Naive thymus-derived CD4-positive, alpha-beta T cell (primary cell): ENCODE results near the gene FBN1. TPM values are rescaled to one million over a fixed set of nuclear protein-coding genes. Genes with fewer than 3 reads are reported as not detected.

Experiments used
- ATAC-seq: fragments of 150-1000 bp; cut with Tn5 transposase; 2 replicates; pipeline ENCODE4 v1.10.0; 2021; ENCODE audit warnings: mild to moderate bottlenecking, moderate library complexity
- CTCF ChIA-PET: fragments of 350-600 bp; sonication (Branson Sonifier 250); formaldehyde crosslinking; loops from one replicate; lab custom pipeline; 2021; ENCODE audit warnings: antibody characterized with exemption; lab: Charles Lee
- POLR2A ChIA-PET: fragments of 350-600 bp; sonication (Branson Sonifier 250); formaldehyde crosslinking; loops from one replicate; lab custom pipeline; 2021; ENCODE audit warnings: antibody characterized with exemption, inconsistent platforms; lab: Charles Lee
- DNase-seq, 9 donors: peaks; one replicate each; pipeline versions ENCODE4 v3.0.0 to v3.0.0-alpha.2; 2020 to 2022; ENCODE audit warnings: mixed read lengths in 1 of 9
- H3K27ac ChIP-seq: one replicate; pipeline ENCODE4 v1.7.0; 2013; ENCODE audit warnings: mild to moderate bottlenecking, low read depth, low read length, moderate library complexity
- H3K27me3 ChIP-seq, 2 donors: one replicate each; pipeline ENCODE4 v1.7.0; 2013; ENCODE audit warnings: low read length in 2 of 2, mild to moderate bottlenecking in 2 of 2, moderate library complexity in 2 of 2; ENCODE audit not compliant: control insufficient read depth in 2 of 2, insufficient read depth in 2 of 2
- H3K36me3 ChIP-seq, 3 experiments: 1 replicate in 2 of 3; 2 replicates in 1 of 3; pipeline ENCODE4 v1.7.0; 2013; ENCODE audit warnings: low read length in 3 of 3, mild to moderate bottlenecking in 3 of 3, moderate library complexity in 1 of 3; ENCODE audit not compliant: insufficient read depth in 3 of 3, control insufficient read depth in 2 of 3
- H3K4me1 ChIP-seq, 2 donors: one replicate each; pipeline ENCODE4 v1.7.0; 2013; ENCODE audit warnings: low read length in 2 of 2, mild to moderate bottlenecking in 2 of 2, moderate library complexity in 1 of 2; ENCODE audit not compliant: control insufficient read depth in 2 of 2, insufficient read depth in 2 of 2
- H3K4me3 ChIP-seq: 2 replicates; pipeline ENCODE4 v1.7.0; 2013; ENCODE audit warnings: mild to moderate bottlenecking, low read length
- H3K9me3 ChIP-seq, 3 experiments: 1 replicate in 2 of 3; 2 replicates in 1 of 3; pipeline ENCODE4 v1.7.0; 2013; ENCODE audit warnings: low read length in 3 of 3; ENCODE audit not compliant: control insufficient read depth in 2 of 3
- H3K27ac Mint-ChIP-seq, 9 donors: one replicate each; pipeline ENCODE4 v1.8.0; 2020 to 2022; ENCODE audit warnings: mixed read lengths in 9 of 9, mild to moderate bottlenecking in 8 of 9, moderate library complexity in 5 of 9, inconsistent platforms in 2 of 9
- H3K27me3 Mint-ChIP-seq, 5 donors: one replicate each; pipeline ENCODE4 v1.8.0; 2021 to 2022; ENCODE audit warnings: mixed read lengths in 5 of 5, mild to moderate bottlenecking in 1 of 5
- H3K36me3 Mint-ChIP-seq, 5 donors: one replicate each; pipeline ENCODE4 v1.8.0; 2020 to 2022; ENCODE audit warnings: mixed read lengths in 5 of 5, mild to moderate bottlenecking in 3 of 5, inconsistent platforms in 1 of 5
- H3K4me1 Mint-ChIP-seq, 7 donors: one replicate each; pipeline ENCODE4 v1.8.0; 2020 to 2022; ENCODE audit warnings: mixed read lengths in 7 of 7, mild to moderate bottlenecking in 3 of 7, inconsistent platforms in 1 of 7
- H3K4me3 Mint-ChIP-seq, 10 donors: one replicate each; pipeline ENCODE4 v1.8.0; 2020 to 2022; ENCODE audit warnings: mild to moderate bottlenecking in 10 of 10, mixed read lengths in 10 of 10, moderate library complexity in 6 of 10, inconsistent platforms in 2 of 10
- H3K9me3 Mint-ChIP-seq, 11 donors: one replicate each; pipeline ENCODE4 v1.8.0; 2020 to 2022; ENCODE audit warnings: mixed read lengths in 11 of 11, mild to moderate bottlenecking in 4 of 11, inconsistent platforms in 1 of 11, moderate library complexity in 1 of 11
- intact Hi-C, 2 donors: fragments of 100-400 bp; cut with micrococcal nuclease; formaldehyde crosslinking; loops; one replicate each; pipeline ENCODE4 v1.15.1; 2023
- polyA plus RNA-seq, 2 donors: library from polyadenylated mRNA; unstranded; fragments of 300-500 nt; fragmentation: Illumina TruSeq; gene quantifications; one replicate each; pipeline ENCODE4 v1.2.3, GENCODE V29; 2021
- total RNA-seq, 6 experiments: library from RNA in 5 of 6; stranded (reverse) in 5 of 6; gene quantifications; 1 replicate in 5 of 6; 2 replicates in 1 of 6; pipeline ENCODE4 v1.2.3 and lab custom pipeline; 2021 to 2026

FBN1 gene
- total RNA-seq = 1 to 10 TPM in 1 of 5 experiments, under 1 TPM in 4; 0.27 to 1.3 (median 0.70) TPM
- under 1 TPM in 1 of 2 donors, not detected in 1; 0.03 TPM for polyA plus RNA-seq
- 1.3 reads per million, percentile 2 among the genes with 10 or more reads in this experiment for total RNA-seq (lab: John Stamatoyannopoulos, UW)

DNA sequence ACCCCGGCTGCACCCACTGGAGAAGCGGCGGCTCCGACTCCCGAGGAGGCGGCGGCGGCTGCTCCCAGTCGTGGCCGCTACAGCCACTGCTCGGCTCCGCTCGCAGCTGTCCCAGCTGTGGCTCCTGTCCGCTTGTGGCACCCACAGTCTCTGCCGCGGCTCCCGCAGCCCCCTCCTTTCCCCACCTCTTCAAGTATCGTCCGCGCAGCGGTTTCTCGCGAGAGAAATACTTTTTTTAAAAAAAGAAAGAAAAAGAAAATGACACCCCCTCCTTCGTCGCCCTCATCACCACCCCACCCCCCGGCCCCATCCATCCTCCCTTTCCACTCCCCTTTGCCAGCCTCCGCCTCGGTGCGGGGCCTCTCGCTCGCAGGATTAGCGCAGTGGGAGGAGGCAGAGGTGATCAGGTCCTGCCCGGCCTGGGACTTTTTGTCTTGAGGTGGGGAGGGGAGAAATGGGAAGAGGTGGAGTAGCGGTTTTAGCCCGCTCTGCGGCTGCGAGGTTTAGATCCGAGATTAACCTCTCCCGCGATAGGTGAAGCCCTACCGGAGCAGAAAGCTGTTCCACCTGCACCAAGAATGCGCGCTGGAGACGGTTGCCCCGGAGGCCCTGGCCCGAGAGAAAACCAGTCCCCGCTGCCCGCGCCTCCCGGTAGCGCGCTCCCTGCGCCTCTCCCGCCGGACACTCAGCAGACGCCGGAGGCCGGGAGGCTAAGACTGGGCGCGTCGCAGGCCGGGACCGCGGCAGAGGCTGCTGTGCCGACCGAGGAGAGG is at the start of gene FBN1:
Gene FBN1, minus strand, starts transcription at position 152 of the 773 bp plus-strand sequence. CDS start 940 bp downstream, outside the sequence.
- H3K36me3 ChIP-seq = no peaks in the 10 kb centered on the region
- DNase-seq = peak in 2 of 9 donors; percentile 1 to 36
- ATAC-seq = peak; percentile 42
- Mint-ChIP-seq H3K27ac (no peak within 1 kb of the TSS), H3K4me1 (peaks cover 0 to 8% (median 5%) of the 10 kb centered on the region in 7 donors), H3K27me3 (peaks cover 32 to 67% (median 44%) of the 10 kb centered on the region in 5 donors), H3K36me3 (peaks cover 0 to 3% (median 0%) of the 10 kb centered on the region in 5 donors), H3K4me3 (peak within 1 kb of the TSS in 7 of 10 donors; percentile 9 to 71 (median 41)), H3K9me3 (no peaks in the 10 kb centered on the region)
- ChIA-PET POLR2A (no interaction called here), CTCF (no interaction called here)
- H3K9me3 ChIP-seq = no peaks in the 10 kb centered on the region
- intact Hi-C loops = no loop called here
- no peak within 1 kb of the TSS for H3K4me3 ChIP-seq
- no peaks in the 10 kb centered on the region for H3K4me1 ChIP-seq
- H3K27me3 ChIP-seq = peaks cover 0 to 3% of the 10 kb centered on the region in 2 donors
- H3K27ac ChIP-seq = no peak within 1 kb of the TSS

- no peak overlapping the region for H3K4me3 Mint-ChIP-seq
- H3K4me1 Mint-ChIP-seq = no peaks in the 10 kb centered on the region
- intact Hi-C loops = no loop called here
- ATAC-seq (no peak), DNase-seq (no peak)
- Histone ChIP-seq H3K9me3 (no peaks in the 10 kb centered on the region), H3K27ac (no peak overlapping the region), H3K27me3 (no peaks in the 10 kb centered on the region), H3K36me3 (no peaks in the 10 kb centered on the region), H3K4me3 (no peak overlapping the region), H3K4me1 (no peaks in the 10 kb centered on the region)
- H3K27me3 Mint-ChIP-seq = peaks cover 0 to 7% (median 0%) of the 10 kb centered on the region in 5 donors
- H3K9me3 Mint-ChIP-seq = peaks cover 0 to 7% (median 0%) of the 10 kb centered on the region in 11 donors
- no peaks in the 10 kb centered on the region for H3K36me3 Mint-ChIP-seq
- ChIA-PET CTCF (no interaction called here), POLR2A (no interaction called here)
- no peak overlapping the region for H3K27ac Mint-ChIP-seq
These were observed 48.0 kb upstream of the FBN1 start for GRCh38 chr15:48693484-48693883.

GRCh38 chr15:48688493-48688892 is 43.0 kb upstream of the FBN1 start:
- Mint-ChIP-seq H3K9me3 (peaks cover 0 to 22% (median 6%) of the 10 kb centered on the region in 11 donors), H3K27me3 (peaks cover 0 to 5% (median 0%) of the 10 kb centered on the region in 5 donors), H3K36me3 (peaks cover 0 to 4% (median 0%) of the 10 kb centered on the region in 5 donors), H3K4me1 (no peaks in the 10 kb centered on the region), H3K27ac (no peak overlapping the region), H3K4me3 (no peak overlapping the region)
- Histone ChIP-seq H3K4me1 (no peaks in the 10 kb centered on the region), H3K4me3 (no peak overlapping the region), H3K9me3 (no peaks in the 10 kb centered on the region), H3K36me3 (no peaks in the 10 kb centered on the region), H3K27me3 (no peaks in the 10 kb centered on the region), H3K27ac (no peak overlapping the region)
- no peak for ATAC-seq
- ChIA-PET POLR2A (no interaction called here), CTCF (no interaction called here)
- DNase-seq = no peak
- intact Hi-C loops = no loop called here

DNA sequence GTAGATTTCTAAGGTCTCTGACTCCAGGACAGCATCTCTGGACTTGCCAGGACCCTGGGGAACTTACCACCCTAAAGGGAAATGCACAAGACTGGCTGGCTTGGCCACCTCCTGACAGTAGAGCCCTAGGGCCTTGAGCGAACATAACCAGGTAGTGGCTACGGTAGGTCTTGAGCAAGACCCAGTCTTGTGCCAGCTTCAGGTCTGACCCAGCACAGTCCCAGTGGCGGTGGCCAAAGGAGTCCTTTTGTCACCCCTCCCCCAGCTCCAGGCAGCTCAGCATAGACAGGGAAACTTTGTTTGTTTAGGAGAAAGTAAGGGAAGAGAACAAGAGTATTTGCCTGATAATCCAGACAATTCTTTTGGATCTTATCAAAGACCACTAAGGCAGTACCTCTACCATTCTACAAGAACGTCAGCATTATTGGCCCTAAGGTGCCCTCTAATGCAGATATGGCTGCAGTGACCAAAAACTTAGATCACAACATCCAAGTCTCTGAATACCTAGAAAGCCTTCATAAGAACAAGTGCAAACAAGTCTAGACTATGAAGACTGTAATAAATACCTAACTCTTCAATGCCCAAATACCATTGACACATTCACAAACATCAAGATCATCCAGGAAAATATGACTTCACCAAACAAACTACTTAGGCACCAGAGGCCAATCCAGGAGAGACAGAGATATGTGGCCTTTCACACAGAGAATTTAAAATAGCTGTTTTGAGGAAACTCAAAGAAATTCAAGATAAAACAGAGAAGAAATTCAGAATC is 38.7 kb upstream of the FBN1 start:
- Histone ChIP-seq H3K4me3 (no peak overlapping the region), H3K9me3 (no peaks in the 10 kb centered on the region), H3K36me3 (no peaks in the 10 kb centered on the region), H3K4me1 (no peaks in the 10 kb centered on the region), H3K27ac (no peak overlapping the region), H3K27me3 (no peaks in the 10 kb centered on the region)
- no peak for DNase-seq
- intact Hi-C loops = no loop called here
- H3K36me3 Mint-ChIP-seq = peaks cover 0 to 4% (median 0%) of the 10 kb centered on the region in 5 donors
- POLR2A ChIA-PET = no interaction called here
- no peak for ATAC-seq
- H3K27ac Mint-ChIP-seq = no peak overlapping the region
- peaks cover 0 to 22% (median 6%) of the 10 kb centered on the region in 11 donors for H3K9me3 Mint-ChIP-seq
- H3K27me3 Mint-ChIP-seq = peaks cover 0 to 5% (median 0%) of the 10 kb centered on the region in 5 donors
- H3K4me3 Mint-ChIP-seq = no peak overlapping the region
- CTCF ChIA-PET = no interaction called here
- H3K4me1 Mint-ChIP-seq = no peaks in the 10 kb centered on the region

- no peak overlapping the region for H3K4me3 ChIP-seq
- intact Hi-C loops = no loop called here
- peaks cover 0 to 8% (median 0%) of the 10 kb centered on the region in 5 donors for H3K27me3 Mint-ChIP-seq
- H3K27me3 ChIP-seq = no peaks in the 10 kb centered on the region
- no peak for ATAC-seq
- POLR2A ChIA-PET = no interaction called here
- DNase-seq = no peak
- H3K9me3 ChIP-seq = no peaks in the 10 kb centered on the region
- no peak overlapping the region for H3K27ac Mint-ChIP-seq
- H3K4me1 Mint-ChIP-seq = no peaks in the 10 kb centered on the region
- H3K36me3 Mint-ChIP-seq = peaks cover 0 to 4% (median 0%) of the 10 kb centered on the region in 5 donors
- H3K27ac ChIP-seq = no peak overlapping the region
- H3K9me3 Mint-ChIP-seq = peaks cover 0 to 20% (median 4%) of the 10 kb centered on the region in 11 donors
- no peaks in the 10 kb centered on the region for H3K36me3 ChIP-seq
- H3K4me1 ChIP-seq = no peaks in the 10 kb centered on the region
- CTCF ChIA-PET = no interaction called here
- no peak overlapping the region for H3K4me3 Mint-ChIP-seq
These were observed 37.6 kb upstream of the FBN1 start for GRCh38 chr15:48682942-48683651.

DNA sequence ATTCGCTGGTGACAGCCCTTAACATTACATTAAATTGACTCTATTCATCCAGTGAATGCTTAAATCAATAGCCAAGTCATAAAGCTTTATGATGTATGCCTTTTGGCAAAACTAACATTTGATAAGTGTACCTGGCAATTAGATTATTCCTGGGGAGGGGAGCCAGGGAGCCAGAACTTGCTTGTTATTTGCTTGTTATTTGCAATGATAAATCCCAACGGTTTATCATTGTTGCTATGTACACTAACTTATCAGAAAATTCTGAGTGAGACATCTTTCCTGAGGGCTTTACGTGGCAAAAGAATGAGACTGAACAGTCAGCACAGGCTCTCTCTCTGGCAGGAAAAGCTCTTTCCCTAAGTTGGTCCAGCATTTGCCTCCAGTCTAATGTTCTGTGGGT is 35.8 kb upstream of the FBN1 start:
- ATAC-seq (no peak), DNase-seq (no peak)
- Histone ChIP-seq H3K4me3 (no peak overlapping the region), H3K36me3 (no peaks in the 10 kb centered on the region), H3K4me1 (no peaks in the 10 kb centered on the region), H3K27me3 (no peaks in the 10 kb centered on the region), H3K27ac (no peak overlapping the region), H3K9me3 (no peaks in the 10 kb centered on the region)
- Mint-ChIP-seq H3K27ac (no peak overlapping the region), H3K4me3 (no peak overlapping the region), H3K27me3 (peaks cover 0 to 4% (median 0%) of the 10 kb centered on the region in 5 donors), H3K9me3 (peaks cover 0 to 12% (median 1%) of the 10 kb centered on the region in 11 donors), H3K4me1 (no peaks in the 10 kb centered on the region), H3K36me3 (peaks cover 0 to 2% (median 0%) of the 10 kb centered on the region in 5 donors)
- CTCF ChIA-PET = no interaction called here
- intact Hi-C loops = no loop called here
- POLR2A ChIA-PET = no interaction called here
